Naive B cell (primary cell): ENCODE measurements around the gene ARL14EPL. TPM values are rescaled to one million over a fixed set of nuclear protein-coding genes. Genes with fewer than 3 reads are reported as not detected.

Experiments used
- ATAC-seq, 2 donors: fragments of 150-1000 bp; cut with Tn5 transposase; 2 replicates each; pipeline ENCODE4 v1.10.0; 2021; ENCODE audit warnings: low read depth in 2 of 2, mild to moderate bottlenecking in 2 of 2, moderate library complexity in 2 of 2
- DNase-seq: peaks from one replicate; pipeline ENCODE4 v3.0.0; 2022
- H3K27ac Mint-ChIP-seq, 6 donors: one replicate each; pipeline ENCODE4 v1.8.0; 2020 to 2022; ENCODE audit warnings: mild to moderate bottlenecking in 6 of 6, mixed read lengths in 6 of 6, moderate library complexity in 5 of 6, inconsistent platforms in 2 of 6
- H3K27me3 Mint-ChIP-seq, 3 donors: one replicate each; pipeline ENCODE4 v1.8.0; 2021 to 2022; ENCODE audit warnings: mixed read lengths in 3 of 3, mild to moderate bottlenecking in 1 of 3
- H3K36me3 Mint-ChIP-seq, 2 donors: one replicate each; pipeline ENCODE4 v1.8.0; 2020 to 2022; ENCODE audit warnings: mixed read lengths in 2 of 2, inconsistent platforms in 1 of 2, mild to moderate bottlenecking in 1 of 2
- H3K4me1 Mint-ChIP-seq, 3 donors: one replicate each; pipeline ENCODE4 v1.8.0; 2020 to 2022; ENCODE audit warnings: mixed read lengths in 3 of 3, inconsistent platforms in 1 of 3, mild to moderate bottlenecking in 1 of 3, moderate library complexity in 1 of 3
- H3K4me3 Mint-ChIP-seq, 8 donors: one replicate each; pipeline ENCODE4 v1.8.0; 2020 to 2022; ENCODE audit warnings: mild to moderate bottlenecking in 8 of 8, mixed read lengths in 8 of 8, moderate library complexity in 8 of 8, inconsistent platforms in 2 of 8
- H3K9me3 Mint-ChIP-seq, 7 donors: one replicate each; pipeline ENCODE4 v1.8.0; 2020 to 2022; ENCODE audit warnings: mixed read lengths in 7 of 7, mild to moderate bottlenecking in 5 of 7, inconsistent platforms in 2 of 7, moderate library complexity in 1 of 7
- polyA plus RNA-seq, 6 donors: library from polyadenylated mRNA; unstranded; fragments of 300-500 nt; fragmentation: Illumina TruSeq; gene quantifications; one replicate each; pipeline ENCODE4 v1.2.3, GENCODE V29; 2021; ENCODE audit warnings: low read depth in 6 of 6

Gene ARL14EPL
- not detected for polyA plus RNA-seq

DNA sequence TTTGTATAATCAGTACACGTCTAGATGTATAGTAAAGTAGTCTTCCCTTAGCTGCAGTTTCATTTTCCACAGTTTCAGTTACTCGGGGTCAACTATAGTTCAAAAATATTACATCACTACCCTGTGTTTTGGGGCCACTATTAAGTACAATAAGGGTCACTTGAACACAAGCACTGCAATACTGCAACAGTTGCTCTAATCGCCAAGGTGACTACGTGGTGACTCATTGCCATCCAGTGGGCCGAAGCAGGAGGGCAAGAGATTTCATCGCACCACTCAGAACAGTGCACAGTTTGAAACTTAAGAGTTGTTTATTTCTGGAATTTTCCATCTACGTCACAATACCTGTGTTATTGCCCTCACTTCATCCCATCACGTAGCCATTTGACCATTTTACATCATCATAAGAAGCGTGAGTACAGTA is at the start of gene ARL14EPL:
TSS of gene ARL14EPL (plus strand) at position 379 of the 424 bp plus-strand sequence. CDS start 18,994 bp downstream, outside the sequence.
- peaks cover 0 to 12% (median 11%) of the 10 kb centered on the region in 3 donors for H3K27me3 Mint-ChIP-seq
- H3K36me3 Mint-ChIP-seq: no peaks in the 10 kb centered on the region
- DNase-seq (no peak), ATAC-seq (peak; percentile 37 to 79)
- H3K9me3 Mint-ChIP-seq: peaks cover 0 to 4% (median 0%) of the 10 kb centered on the region in 7 donors
- H3K27ac Mint-ChIP-seq: peak within 1 kb of the TSS in 5 of 6 donors; percentile 15 to 84 (median 39)
- H3K4me1 Mint-ChIP-seq: peaks cover 11 to 34% (median 18%) of the 10 kb centered on the region in 3 donors
- H3K4me3 Mint-ChIP-seq: peak within 1 kb of the TSS in 5 of 8 donors; percentile 31 to 76 (median 39)

DNA sequence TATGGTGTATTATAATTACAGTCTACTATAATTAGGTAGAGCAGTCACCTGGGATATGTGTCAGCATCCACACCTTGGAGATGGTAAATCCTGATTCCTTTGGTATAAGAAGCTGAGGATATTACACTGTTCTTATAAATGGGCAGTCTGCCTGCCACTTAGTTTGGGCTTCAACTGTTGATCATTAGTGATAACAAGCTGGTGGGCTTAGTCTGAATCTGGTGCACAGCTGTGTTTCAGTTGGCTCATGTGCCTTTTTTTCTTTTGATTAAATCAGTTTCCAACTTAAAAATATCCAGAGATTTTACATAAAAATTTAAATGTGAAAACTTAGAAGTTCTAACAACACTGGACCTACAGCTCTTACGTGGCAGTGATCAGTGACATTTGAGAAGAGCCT is 48.8 kb upstream of the ARL14EPL start:
- H3K27me3 Mint-ChIP-seq: peaks cover 19 to 28% (median 28%) of the 10 kb centered on the region in 3 donors
- H3K9me3 Mint-ChIP-seq: no peaks in the 10 kb centered on the region
- H3K4me1 Mint-ChIP-seq: no peaks in the 10 kb centered on the region
- no peak overlapping the region for H3K4me3 Mint-ChIP-seq
- DNase-seq (no peak), ATAC-seq (no peak)
- H3K27ac Mint-ChIP-seq: no peak overlapping the region
- H3K36me3 Mint-ChIP-seq: no peaks in the 10 kb centered on the region

- no peak for DNase-seq
- H3K9me3 Mint-ChIP-seq: no peaks in the 10 kb centered on the region
- H3K27ac Mint-ChIP-seq: no peak overlapping the region
- no peaks in the 10 kb centered on the region for H3K4me1 Mint-ChIP-seq
- peaks cover 0 to 21% (median 16%) of the 10 kb centered on the region in 3 donors for H3K27me3 Mint-ChIP-seq
- ATAC-seq: no peak
- no peak overlapping the region for H3K4me3 Mint-ChIP-seq
- H3K36me3 Mint-ChIP-seq: no peaks in the 10 kb centered on the region
These were observed 46.2 kb upstream of the ARL14EPL start for GRCh38 chr5:115985802-115986757.

DNA sequence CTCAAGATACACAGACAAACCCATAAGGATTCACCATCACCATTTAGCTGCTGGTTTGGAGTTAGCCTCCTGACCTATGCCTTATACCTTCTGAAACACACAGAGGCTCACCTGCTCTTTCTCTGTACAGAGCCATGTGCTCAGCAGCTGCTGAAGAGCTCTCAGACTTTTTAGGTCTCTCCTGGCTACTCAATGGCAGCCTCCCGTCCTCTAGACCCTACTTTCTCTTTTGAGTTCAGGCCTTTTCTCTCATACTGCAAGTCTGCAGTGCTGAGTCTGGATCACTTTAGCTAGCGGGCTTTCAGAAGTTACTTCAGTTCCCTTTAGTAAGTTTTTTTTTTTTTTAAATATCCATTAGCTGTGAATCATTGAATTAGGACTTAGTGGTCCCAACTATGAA is 44.3 kb upstream of the ARL14EPL start:
- Mint-ChIP-seq H3K4me3 (no peak overlapping the region), H3K27me3 (peaks cover 0 to 15% (median 6%) of the 10 kb centered on the region in 3 donors), H3K4me1 (no peaks in the 10 kb centered on the region), H3K9me3 (no peaks in the 10 kb centered on the region), H3K27ac (no peak overlapping the region), H3K36me3 (no peaks in the 10 kb centered on the region)
- no peak for DNase-seq
- no peak for ATAC-seq

- Mint-ChIP-seq H3K4me3 (no peak overlapping the region), H3K27me3 (peaks cover 15 to 29% (median 22%) of the 10 kb centered on the region in 3 donors), H3K9me3 (no peaks in the 10 kb centered on the region), H3K27ac (no peak overlapping the region), H3K4me1 (no peaks in the 10 kb centered on the region), H3K36me3 (no peaks in the 10 kb centered on the region)
- no peak for DNase-seq
- no peak for ATAC-seq
These were observed 39.4 kb upstream of the ARL14EPL start for GRCh38 chr5:115992848-115993350.

GRCh38 chr5:115995351-115995750 is 36.9 kb upstream of the ARL14EPL start:
- ATAC-seq (no peak), DNase-seq (no peak)
- Mint-ChIP-seq H3K9me3 (no peaks in the 10 kb centered on the region), H3K36me3 (no peaks in the 10 kb centered on the region), H3K27me3 (peaks cover 16 to 29% (median 20%) of the 10 kb centered on the region in 3 donors), H3K4me3 (no peak overlapping the region), H3K27ac (no peak overlapping the region), H3K4me1 (no peaks in the 10 kb centered on the region)

DNA sequence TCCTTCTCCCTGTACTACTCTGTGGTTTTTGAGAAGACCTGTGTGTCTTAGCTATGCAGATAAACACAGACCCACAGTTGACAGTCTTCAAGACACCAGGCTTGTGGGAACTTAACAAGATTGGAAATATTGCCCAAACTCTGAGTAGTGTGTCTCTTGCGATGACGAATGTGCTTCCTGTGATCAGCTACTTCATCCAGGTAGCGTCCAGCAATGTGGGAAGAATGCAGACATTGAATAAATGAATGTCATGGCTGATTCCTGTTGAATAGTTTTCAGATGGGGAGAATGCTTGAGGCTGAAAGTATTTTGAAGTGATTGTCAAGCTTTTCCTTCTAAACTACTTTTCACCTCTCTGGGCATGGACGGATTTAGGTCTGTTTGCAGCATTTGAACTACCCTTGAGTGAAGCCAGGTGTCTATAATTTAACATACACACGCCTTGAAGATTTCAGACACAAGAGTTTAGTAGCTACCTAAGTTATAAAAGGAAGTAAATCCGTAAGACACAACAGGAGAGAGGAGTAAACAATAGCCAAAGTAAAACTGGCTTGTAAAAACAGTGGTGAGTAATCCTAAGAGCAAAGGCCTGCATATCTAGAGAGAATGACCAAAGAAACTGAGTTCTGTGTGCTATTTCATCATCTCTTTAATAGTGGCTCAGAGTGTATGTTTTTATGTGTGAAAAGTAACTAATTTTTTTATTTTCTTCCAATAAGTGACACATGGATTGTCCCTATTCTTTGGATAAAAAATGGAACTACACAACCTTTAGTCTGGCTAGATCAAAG is 30.0 kb upstream of the ARL14EPL start:
- Mint-ChIP-seq H3K27me3 (peaks cover 0 to 8% (median 6%) of the 10 kb centered on the region in 3 donors), H3K9me3 (no peaks in the 10 kb centered on the region), H3K4me3 (no peak overlapping the region), H3K4me1 (no peaks in the 10 kb centered on the region), H3K27ac (no peak overlapping the region), H3K36me3 (no peaks in the 10 kb centered on the region)
- DNase-seq (no peak), ATAC-seq (no peak)

DNA sequence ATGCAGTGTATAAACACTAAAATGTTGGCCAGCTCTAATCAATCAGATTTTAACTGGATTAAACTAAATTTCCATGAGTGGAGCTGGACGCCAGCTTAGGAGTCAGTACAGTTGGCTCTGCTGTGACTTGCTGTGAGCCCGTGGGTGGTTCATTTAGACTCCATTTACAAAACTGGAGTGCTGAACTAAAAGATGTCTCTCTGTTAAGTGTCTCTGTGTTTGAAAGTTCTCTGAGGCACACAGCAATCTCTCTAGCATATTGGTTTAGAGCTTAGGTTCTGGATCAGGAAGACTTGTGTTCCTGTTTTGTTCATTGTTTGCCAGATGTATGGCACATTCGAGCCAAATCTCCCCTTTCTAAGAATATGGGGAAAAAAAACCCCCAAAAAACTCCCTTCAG is 28.0 kb upstream of the ARL14EPL start:
- Mint-ChIP-seq H3K27me3 (peaks cover 0 to 6% (median 2%) of the 10 kb centered on the region in 3 donors), H3K27ac (no peak overlapping the region), H3K4me3 (no peak overlapping the region), H3K36me3 (no peaks in the 10 kb centered on the region), H3K9me3 (no peaks in the 10 kb centered on the region), H3K4me1 (no peaks in the 10 kb centered on the region)
- ATAC-seq (no peak), DNase-seq (no peak)

GRCh38 chr5:116009806-116010205 is 22.5 kb upstream of the ARL14EPL start:
- ATAC-seq: no peak
- Mint-ChIP-seq H3K27ac (no peak overlapping the region), H3K4me1 (no peaks in the 10 kb centered on the region), H3K9me3 (no peaks in the 10 kb centered on the region), H3K27me3 (peaks cover 7 to 23% (median 12%) of the 10 kb centered on the region in 3 donors), H3K36me3 (no peaks in the 10 kb centered on the region), H3K4me3 (no peak overlapping the region)
- no peak for DNase-seq

DNA sequence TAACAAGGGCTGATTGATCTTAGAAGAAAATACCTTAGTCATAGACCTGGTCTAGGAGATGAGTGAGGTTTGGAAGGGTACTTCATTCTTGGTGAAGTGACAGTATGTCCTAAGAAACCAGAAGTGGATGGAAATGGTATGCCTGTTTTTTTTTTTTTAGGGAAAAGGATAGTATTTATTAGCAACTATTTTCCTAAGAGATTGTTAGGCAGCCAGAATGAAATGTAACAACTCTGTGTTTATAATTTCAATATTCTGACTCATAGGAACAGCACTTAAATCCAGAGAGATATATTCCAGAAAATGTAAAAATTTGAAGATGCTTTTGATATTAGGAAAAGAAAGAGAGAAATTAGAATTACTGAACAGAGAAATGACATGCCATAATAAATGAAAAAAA is 21.2 kb upstream of the ARL14EPL start:
- DNase-seq (no peak), ATAC-seq (no peak)
- no peak overlapping the region for H3K4me3 Mint-ChIP-seq
- H3K4me1 Mint-ChIP-seq: no peaks in the 10 kb centered on the region
- H3K36me3 Mint-ChIP-seq: no peaks in the 10 kb centered on the region
- no peak overlapping the region for H3K27ac Mint-ChIP-seq
- H3K9me3 Mint-ChIP-seq: no peaks in the 10 kb centered on the region
- H3K27me3 Mint-ChIP-seq: peaks cover 7 to 25% (median 12%) of the 10 kb centered on the region in 3 donors

- H3K9me3 Mint-ChIP-seq: no peaks in the 10 kb centered on the region
- H3K4me1 Mint-ChIP-seq: no peaks in the 10 kb centered on the region
- H3K4me3 Mint-ChIP-seq: no peak overlapping the region
- ATAC-seq: no peak
- H3K27ac Mint-ChIP-seq: peak overlapping the region in 1 of 6 donors; percentile 67
- no peaks in the 10 kb centered on the region for H3K36me3 Mint-ChIP-seq
- no peak for DNase-seq
- peaks cover 12 to 25% (median 15%) of the 10 kb centered on the region in 3 donors for H3K27me3 Mint-ChIP-seq
These were observed 19.0 kb upstream of the ARL14EPL start for GRCh38 chr5:116013207-116013785.

GRCh38 chr5:116013936-116014335 is 18.3 kb upstream of the ARL14EPL start:
- Mint-ChIP-seq H3K27me3 (peaks cover 12 to 25% (median 15%) of the 10 kb centered on the region in 3 donors), H3K4me1 (no peaks in the 10 kb centered on the region), H3K4me3 (no peak overlapping the region), H3K27ac (no peak overlapping the region), H3K9me3 (no peaks in the 10 kb centered on the region), H3K36me3 (no peaks in the 10 kb centered on the region)
- DNase-seq (no peak), ATAC-seq (no peak)

GRCh38 chr5:116023619-116024018 is 8.7 kb upstream of the ARL14EPL start:
- no peaks in the 10 kb centered on the region for H3K36me3 Mint-ChIP-seq

More at GRCh38 chr5:116023619-116024018, 8.7 kb upstream of the ARL14EPL start:
- no peak for ATAC-seq
- no peak overlapping the region for H3K4me3 Mint-ChIP-seq
- H3K27ac Mint-ChIP-seq: peak overlapping the region in 1 of 6 donors; percentile 71
- H3K9me3 Mint-ChIP-seq: peaks cover 0 to 4% (median 0%) of the 10 kb centered on the region in 7 donors
- DNase-seq: no peak
- H3K4me1 Mint-ChIP-seq: no peaks in the 10 kb centered on the region
- H3K27me3 Mint-ChIP-seq: peaks cover 9 to 26% (median 12%) of the 10 kb centered on the region in 3 donors
